RWPE1 (cell line): ENCODE results near the gene MARK3.

Experiments
- CTCF ChIA-PET: fragments of 350-600 bp; sonication (Branson Sonifier 250); formaldehyde crosslinking; extraction: SDS; loops from one replicate; lab custom pipeline; 2021; lab: Yijun Ruan, JAX
- POLR2A ChIA-PET: fragments of 400-600 bp; formaldehyde crosslinking; extraction: SDS; loops from one replicate; lab custom pipeline; 2020; ENCODE audit warnings: antibody characterized with exemption; ENCODE audit not compliant: low non-redundant PET; lab: Yijun Ruan, JAX
- DNase-seq: peaks from one replicate; pipeline ENCODE4 v3.0.0; 2012; ENCODE audit warnings: low spot score
- H3K27ac ChIP-seq: fragments of 450-650 bp; 2 replicates; pipeline ENCODE4 v1.5.1; 2017
- TF ChIP-seq, protein P1 (sequence below): fragments of 450-650 bp; conservative IDR thresholded peaks from 2 replicates; pipeline ENCODE4 v1.5.1; 2017; ENCODE audit warnings: low read depth, mild to moderate bottlenecking

MARK3 gene

DNA sequence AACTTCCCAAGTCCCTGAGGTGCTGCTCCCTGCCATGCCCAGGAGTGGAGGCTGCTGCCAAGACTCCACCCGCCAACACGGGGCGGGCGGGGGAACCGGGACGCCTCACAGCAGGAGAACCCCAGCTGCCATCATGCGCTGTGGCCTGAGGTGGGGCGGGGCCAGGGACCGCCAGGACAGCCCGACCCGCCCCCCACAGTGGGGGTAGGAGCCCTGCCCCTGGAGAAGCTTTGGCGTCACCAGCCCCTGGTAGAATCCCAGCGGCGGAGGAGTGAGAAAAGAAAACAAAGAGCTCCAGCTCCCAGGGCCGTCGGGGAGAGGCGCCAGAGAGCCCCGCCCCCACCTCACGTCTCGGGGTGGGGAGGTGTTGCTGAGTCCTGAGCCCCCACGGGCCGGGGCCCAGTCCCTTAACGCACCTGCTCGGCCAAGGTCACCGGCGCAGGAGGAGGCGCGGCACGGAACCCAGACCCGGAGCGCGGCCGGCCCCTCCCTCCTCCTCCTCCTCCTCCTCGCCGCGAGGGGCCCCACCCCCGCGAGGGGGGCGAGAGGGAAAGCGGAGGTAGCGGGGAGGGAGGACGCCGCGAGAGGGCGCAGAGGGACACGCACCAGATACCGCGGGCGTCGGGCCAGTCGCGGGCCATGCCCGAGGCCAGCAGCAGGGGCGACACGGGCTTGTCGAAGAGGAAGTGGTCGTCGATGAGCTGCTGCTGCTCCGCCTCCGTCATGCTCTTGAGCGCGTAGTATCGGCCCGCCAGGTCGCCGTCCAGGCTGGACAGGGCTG is 135.6 kb downstream of the MARK3 start:
- peak overlapping the region; percentile 100 for H3K27ac ChIP-seq
- POLR2A ChIA-PET = interaction anchor here (0.6 to 2.0 kb wide), 2 partner anchors 19 to 22 kb away, joined by 3 to 4 read pairs; no protein-coding TSS in a partner anchor
- CTCF ChIA-PET = interaction anchor here (0.6 to 6.2 kb wide), 6 partner anchors 10 to 124 kb away, joined by 3 to 57 read pairs (median 4); no protein-coding TSS in a partner anchor
- TF ChIP-seq, protein P1, sequence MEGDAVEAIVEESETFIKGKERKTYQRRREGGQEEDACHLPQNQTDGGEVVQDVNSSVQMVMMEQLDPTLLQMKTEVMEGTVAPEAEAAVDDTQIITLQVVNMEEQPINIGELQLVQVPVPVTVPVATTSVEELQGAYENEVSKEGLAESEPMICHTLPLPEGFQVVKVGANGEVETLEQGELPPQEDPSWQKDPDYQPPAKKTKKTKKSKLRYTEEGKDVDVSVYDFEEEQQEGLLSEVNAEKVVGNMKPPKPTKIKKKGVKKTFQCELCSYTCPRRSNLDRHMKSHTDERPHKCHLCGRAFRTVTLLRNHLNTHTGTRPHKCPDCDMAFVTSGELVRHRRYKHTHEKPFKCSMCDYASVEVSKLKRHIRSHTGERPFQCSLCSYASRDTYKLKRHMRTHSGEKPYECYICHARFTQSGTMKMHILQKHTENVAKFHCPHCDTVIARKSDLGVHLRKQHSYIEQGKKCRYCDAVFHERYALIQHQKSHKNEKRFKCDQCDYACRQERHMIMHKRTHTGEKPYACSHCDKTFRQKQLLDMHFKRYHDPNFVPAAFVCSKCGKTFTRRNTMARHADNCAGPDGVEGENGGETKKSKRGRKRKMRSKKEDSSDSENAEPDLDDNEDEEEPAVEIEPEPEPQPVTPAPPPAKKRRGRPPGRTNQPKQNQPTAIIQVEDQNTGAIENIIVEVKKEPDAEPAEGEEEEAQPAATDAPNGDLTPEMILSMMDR = peak; percentile 74
- DNase-seq = peak; percentile 64

DNA sequence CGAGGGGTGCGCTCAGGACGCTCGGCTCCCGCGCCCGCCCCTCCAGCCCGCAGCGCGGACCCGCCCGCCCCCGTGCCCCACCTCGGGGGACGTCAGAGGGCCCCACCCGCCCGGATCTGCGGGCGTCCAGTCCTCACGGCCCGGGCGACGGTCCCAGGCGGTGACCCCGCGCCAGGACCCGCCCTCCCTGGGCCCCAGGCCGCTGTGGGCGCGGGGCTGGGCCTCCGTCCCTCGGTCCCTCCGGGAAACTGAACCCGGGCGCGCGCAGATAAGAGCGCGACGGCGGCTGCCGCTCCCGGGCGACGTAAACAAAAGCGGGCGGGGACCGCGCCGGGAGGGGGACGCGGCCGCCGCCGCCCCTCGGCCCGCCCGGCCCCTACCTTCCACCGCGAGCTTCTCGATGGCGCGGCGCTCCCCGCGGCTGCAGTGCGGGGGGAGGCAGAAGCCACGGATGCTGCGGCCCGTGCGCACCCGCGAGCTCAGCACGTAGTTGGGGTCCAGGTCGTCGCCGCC is 136.3 kb downstream of the MARK3 start:
- peak overlapping the region; percentile 100 for H3K27ac ChIP-seq
- TF ChIP-seq, protein P1 = no peak
- ChIA-PET POLR2A (interaction anchor here (0.6 to 2.0 kb wide), 2 partner anchors 19 to 21 kb away, joined by 3 to 4 read pairs; no protein-coding TSS in a partner anchor), CTCF (interaction anchor here (0.6 to 6.2 kb wide), 6 partner anchors 9 to 31 kb away, joined by 3 to 57 read pairs (median 4); no protein-coding TSS in a partner anchor)
- DNase-seq = no peak

DNA sequence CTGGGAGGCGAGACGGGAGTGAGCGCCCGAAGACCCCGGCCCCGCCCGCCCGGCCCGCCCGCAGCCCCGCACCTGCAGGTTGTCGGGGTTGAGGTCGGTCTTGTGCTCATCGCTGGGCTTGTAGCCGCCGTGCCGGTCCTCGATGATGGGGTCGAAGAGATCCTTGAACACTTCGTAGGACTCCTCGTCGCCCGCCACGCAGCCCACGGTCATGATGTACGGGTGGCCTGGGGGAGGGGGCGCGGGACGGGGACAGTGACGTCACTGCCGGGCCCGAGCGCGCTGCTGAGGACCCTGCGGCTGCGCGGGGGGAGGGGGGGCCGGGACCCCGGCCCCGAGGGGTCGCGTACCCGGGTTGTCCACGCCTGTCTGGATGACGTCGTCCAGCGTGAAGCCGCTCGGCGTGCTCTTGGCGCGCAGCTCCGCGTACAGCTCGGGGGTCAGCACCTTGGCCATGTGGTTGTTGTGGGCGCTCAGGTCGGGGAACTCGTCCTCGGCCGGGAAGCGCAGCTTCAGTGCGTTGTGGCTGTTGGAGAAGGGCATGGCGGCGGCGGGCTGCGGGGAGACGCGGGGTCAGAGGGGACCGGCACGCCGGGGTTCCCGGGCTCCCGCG is 136.8 kb downstream of the MARK3 start:
- peak overlapping the region; percentile 100 for H3K27ac ChIP-seq
- CTCF ChIA-PET = interaction anchor here (0.6 to 6.2 kb wide), 6 partner anchors 8 to 35 kb away, joined by 3 to 57 read pairs (median 4); no protein-coding TSS in a partner anchor
- DNase-seq = no peak
- TF ChIP-seq, protein P1 = no peak
- POLR2A ChIA-PET = interaction anchor here (1.0 to 2.0 kb wide), 2 partner anchors 9 to 18 kb away, joined by 4 to 8 read pairs; no protein-coding TSS in a partner anchor

DNA sequence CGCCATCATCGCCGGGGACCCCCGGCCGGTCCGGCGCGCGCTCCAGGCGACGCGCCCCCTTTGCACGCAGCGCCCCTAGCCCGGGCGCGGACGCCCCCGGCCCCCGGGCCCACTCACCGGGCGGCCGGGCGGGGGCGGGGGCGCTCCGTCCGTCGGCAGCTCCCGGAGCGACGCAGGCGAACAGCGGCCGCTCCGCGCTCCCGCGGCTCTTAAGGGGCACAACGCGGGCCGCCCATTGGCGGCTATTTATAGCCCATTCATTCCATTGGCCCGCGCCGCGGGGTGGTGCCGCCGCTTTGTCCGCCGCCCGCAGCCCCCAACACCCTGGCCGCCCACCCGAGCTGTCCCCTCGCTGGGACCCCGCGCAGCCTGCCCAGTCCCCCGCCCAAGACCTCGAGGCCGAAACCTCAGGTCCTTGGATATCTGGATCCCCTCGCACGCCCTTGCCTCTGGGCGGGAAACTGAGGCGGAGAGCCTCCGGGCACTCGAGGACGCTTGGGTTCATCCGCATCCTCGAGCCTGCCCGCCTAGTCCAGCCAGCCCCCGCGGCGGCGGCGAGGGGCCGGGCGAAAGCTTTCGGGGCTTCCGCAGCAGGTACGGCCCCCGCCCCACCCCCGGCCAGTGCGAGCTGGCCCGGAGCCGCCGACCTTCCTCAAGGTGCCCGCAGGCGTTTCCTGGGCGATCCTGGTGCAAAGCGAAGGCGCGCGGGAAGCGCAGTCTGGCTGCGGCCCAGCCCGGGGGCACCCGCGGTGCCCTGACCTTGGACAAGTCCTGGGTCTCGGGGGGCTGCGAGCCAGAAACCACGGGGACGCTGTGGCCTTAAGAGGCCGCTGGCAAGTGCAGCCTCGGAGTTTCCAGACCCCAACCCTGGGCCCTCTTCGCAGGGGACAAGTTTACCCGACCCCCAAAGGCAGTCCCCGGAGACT is 137.7 kb downstream of the MARK3 start, which contains the start of gene CKB:
Gene CKB (minus strand): TSS at position 182 of the 926 bp plus-strand sequence. CDS start 337 bp downstream, outside the sequence.
- ChIA-PET CTCF (interaction anchor here (0.6 to 6.2 kb wide), 4 partner anchors 19 to 41 kb away, joined by 3 to 57 read pairs (median 5); no protein-coding TSS in a partner anchor), POLR2A (interaction anchor here (1.0 to 2.0 kb wide), 2 partner anchors 10 to 17 kb away, joined by 4 to 8 read pairs; no protein-coding TSS in a partner anchor)

DNA sequence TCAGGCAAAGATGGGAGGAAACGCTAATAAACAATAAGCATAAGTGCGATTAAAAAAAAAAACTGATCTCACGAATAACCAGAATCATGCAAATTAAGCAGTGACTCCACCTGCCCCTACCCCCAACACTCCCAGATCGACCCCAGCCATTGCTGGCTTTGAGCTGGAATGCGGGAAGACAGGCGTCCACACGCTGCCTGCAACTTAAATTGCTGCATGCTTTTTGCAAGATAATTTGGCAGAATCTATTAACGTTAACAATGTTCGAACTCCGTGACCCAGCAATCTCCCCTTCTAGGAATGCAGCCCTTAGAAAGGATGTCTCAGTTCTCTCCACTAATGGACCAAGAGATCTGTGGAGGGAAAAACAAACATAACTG is 138.3 kb downstream of the MARK3 start:
- TF ChIP-seq, protein P1 = no peak
- ChIA-PET CTCF (interaction anchor here (0.6 kb wide), 1 partner anchor 18 kb away, joined by 6 read pairs; no protein-coding TSS in a partner anchor), POLR2A (no interaction called here)
- DNase-seq = no peak
- H3K27ac ChIP-seq = peak overlapping the region; percentile 100

More for the DNA sequence above, 137.7 kb downstream of the MARK3 start, which contains the start of gene CKB:
- peak; percentile 79 for DNase-seq
- peak within 1 kb of the TSS; percentile 100 for H3K27ac ChIP-seq
- TF ChIP-seq, protein P1 = no peak
